Measurements from ENCODE around the gene CTNND1. TPM values are rescaled to one million over a fixed set of nuclear protein-coding genes. Genes with fewer than 3 reads are reported as not detected.

Gene CTNND1
- total RNA-seq, 1 experiment from 2014 or later, result 75.8 TPM

Other genes starting within 250 kb of the CTNND1 start
- 5.6 and 9.0 TPM in 2 replicates for gene SLC43A1, start 246.1 kb upstream of the CTNND1 start, total RNA-seq (2014; rRNA removed; shearing (Covaris generic))
- gene TIMM10, start 231.0 kb upstream of the CTNND1 start, total RNA-seq (2014; rRNA removed; shearing (Covaris generic)), result 164 and 188 TPM in 2 replicates
- not detected in 2 replicates for gene SMTNL1, start 224.2 kb upstream of the CTNND1 start, total RNA-seq (2014; rRNA removed; shearing (Covaris generic))
- 22.4 and 29.8 TPM in 2 replicates for gene UBE2L6, start 194.1 kb upstream of the CTNND1 start, total RNA-seq (2014; rRNA removed; shearing (Covaris generic))
- gene SERPING1, start 164.1 kb upstream of the CTNND1 start, total RNA-seq (2014; rRNA removed; shearing (Covaris generic)), result 4.6 TPM in 1 of 2 replicates, not detected in the other
- gene YPEL4, start 111.9 kb upstream of the CTNND1 start, total RNA-seq (2014; rRNA removed; shearing (Covaris generic)), result not detected in 2 replicates
- gene CLP1, start 104.0 kb upstream of the CTNND1 start, total RNA-seq (2014; rRNA removed; shearing (Covaris generic)), result 27.7 and 38.4 TPM in 2 replicates
- 27.7 and 28.0 TPM in 2 replicates for gene ZDHHC5, start 93.7 kb upstream of the CTNND1 start, total RNA-seq (2014; rRNA removed; shearing (Covaris generic))
- 22.1 and 24.2 TPM in 2 replicates for gene MED19, start 49.6 kb upstream of the CTNND1 start, total RNA-seq (2014; rRNA removed; shearing (Covaris generic))
- 161 and 167 TPM in 2 replicates for gene TMX2, start 49.2 kb upstream of the CTNND1 start, total RNA-seq (2014; rRNA removed; shearing (Covaris generic))
- gene SELENOH, start 20.3 kb upstream of the CTNND1 start, total RNA-seq (2014; rRNA removed; shearing (Covaris generic)), result 220 and 290 TPM in 2 replicates
- gene BTBD18, start 10.0 kb upstream of the CTNND1 start, total RNA-seq (2014; rRNA removed; shearing (Covaris generic)), result not detected in 2 replicates